CD4-positive, alpha-beta memory T cell (primary cell): ENCODE results near the gene GPR132. TPM values are rescaled to one million over a fixed set of nuclear protein-coding genes. Genes with fewer than 3 reads are reported as not detected.
A peak's percentile ranks its signal among the peaks of the same experiment; 100 is the strongest.

Experiments
- CTCF ChIA-PET: fragments of 350-600 bp; sonication (Branson Sonifier 250); formaldehyde crosslinking; loops from one replicate; lab custom pipeline; 2021; ENCODE audit warnings: inconsistent platforms; ENCODE audit not compliant: partially characterized antibody; lab: Charles Lee
- POLR2A ChIA-PET: fragments of 350-600 bp; sonication (Branson Sonifier 250); formaldehyde crosslinking; loops from one replicate; lab custom pipeline; 2021; ENCODE audit not compliant: partially characterized antibody; lab: Charles Lee
- DNase-seq, 5 donors: peaks; one replicate each; pipeline versions ENCODE4 v3.0.0 to v3.0.0-alpha.2; 2020 to 2022; ENCODE audit warnings: mixed read lengths in 1 of 5
- H3K27ac ChIP-seq: one replicate; pipeline ENCODE4 v1.7.0; 2013; ENCODE audit warnings: low read depth, low read length
- H3K27me3 ChIP-seq: 2 replicates; pipeline ENCODE4 v1.7.0; 2013; ENCODE audit warnings: mild to moderate bottlenecking, low read length, moderate library complexity; ENCODE audit not compliant: insufficient read depth
- H3K36me3 ChIP-seq: 2 replicates; pipeline ENCODE4 v1.7.0; 2013; ENCODE audit warnings: mild to moderate bottlenecking, low read length, moderate library complexity; ENCODE audit not compliant: insufficient read depth
- H3K4me1 ChIP-seq: 2 replicates; pipeline ENCODE4 v1.7.0; 2013; ENCODE audit warnings: mild to moderate bottlenecking, low read length, moderate library complexity; ENCODE audit not compliant: insufficient read depth
- H3K4me3 ChIP-seq, 2 donors: one replicate each; pipeline ENCODE4 v1.7.0; 2013; ENCODE audit warnings: low read length in 2 of 2, mild to moderate bottlenecking in 1 of 2
- H3K9me3 ChIP-seq, 2 donors: one replicate each; pipeline ENCODE4 v1.7.0; 2013; ENCODE audit warnings: low read length in 2 of 2, control low read depth in 1 of 2; ENCODE audit not compliant: control insufficient read depth in 1 of 2
- H3K27ac Mint-ChIP-seq, 7 donors: one replicate each; pipeline ENCODE4 v1.8.0; 2020 to 2021; ENCODE audit warnings: mixed read lengths in 7 of 7, mild to moderate bottlenecking in 6 of 7, inconsistent platforms in 3 of 7, moderate library complexity in 3 of 7
- H3K27me3 Mint-ChIP-seq, 2 donors: one replicate each; pipeline ENCODE4 v1.8.0; 2020 to 2021; ENCODE audit warnings: mixed read lengths in 2 of 2
- H3K36me3 Mint-ChIP-seq, 2 donors: one replicate each; pipeline ENCODE4 v1.8.0; 2020 to 2021; ENCODE audit warnings: mixed read lengths in 2 of 2, inconsistent platforms in 1 of 2, mild to moderate bottlenecking in 1 of 2
- H3K4me1 Mint-ChIP-seq, 4 donors: one replicate each; pipeline ENCODE4 v1.8.0; 2020 to 2021; ENCODE audit warnings: mixed read lengths in 4 of 4, mild to moderate bottlenecking in 1 of 4
- H3K4me3 Mint-ChIP-seq, 8 donors: one replicate each; pipeline ENCODE4 v1.8.0; 2020 to 2021; ENCODE audit warnings: mixed read lengths in 8 of 8, mild to moderate bottlenecking in 7 of 8, moderate library complexity in 6 of 8, inconsistent platforms in 3 of 8
- H3K9me3 Mint-ChIP-seq, 8 donors: one replicate each; pipeline ENCODE4 v1.8.0; 2020 to 2021; ENCODE audit warnings: mixed read lengths in 8 of 8, mild to moderate bottlenecking in 5 of 8, inconsistent platforms in 3 of 8, moderate library complexity in 1 of 8
- intact Hi-C: fragments of 100-400 bp; cut with micrococcal nuclease; formaldehyde crosslinking; loops from one replicate; pipeline ENCODE4 v1.15.1; 2023
- polyA plus RNA-seq, 2 donors: library from polyadenylated mRNA; unstranded; fragments of 300-500 nt; fragmentation: Illumina TruSeq; gene quantifications; one replicate each; pipeline ENCODE4 v1.2.3, GENCODE V29; 2021
- total RNA-seq, 2 experiments: library from RNA; stranded (reverse); gene quantifications; one replicate each; pipeline ENCODE4 v1.2.3, GENCODE V29; 2021

GPR132 gene
- total and polyA plus RNA-seq, 4 experiments from 2014 or later = 4.9 to 49.2 (median 43.7) TPM

- no peak overlapping the region for H3K4me3 Mint-ChIP-seq
- H3K27me3 Mint-ChIP-seq = no peaks in the 10 kb centered on the region
- Histone ChIP-seq H3K4me1 (peaks cover 6% of the 10 kb centered on the region), H3K27me3 (no peaks in the 10 kb centered on the region), H3K9me3 (no peaks in the 10 kb centered on the region), H3K27ac (no peak overlapping the region), H3K36me3 (peaks cover 40% of the 10 kb centered on the region), H3K4me3 (no peak overlapping the region)
- peak overlapping the region in 3 of 7 donors; percentile 14 to 43 (median 17) for H3K27ac Mint-ChIP-seq
- intact Hi-C loops = no loop called here
- DNase-seq = no peak
- peaks cover 31 to 62% of the 10 kb centered on the region in 2 donors for H3K36me3 Mint-ChIP-seq
- ChIA-PET CTCF (interaction anchor here (0.8 to 3.4 kb wide), 6 partner anchors 8 to 79 kb away, joined by 3 to 15 read pairs (median 4); no protein-coding TSS in a partner anchor), POLR2A (interaction anchor here (0.7 to 1.5 kb wide), 7 partner anchors 10 to 261 kb away, joined by 3 to 7 read pairs (median 4); partner anchors contain the start of genes BRF1, CDCA4 and PACS2)
- no peaks in the 10 kb centered on the region for H3K9me3 Mint-ChIP-seq
- H3K4me1 Mint-ChIP-seq = peaks cover 7 to 19% (median 14%) of the 10 kb centered on the region in 4 donors
Observed at GRCh38 chr14:105053996-105054395, 11.2 kb downstream of the GPR132 start.

GRCh38 chr14:105053421-105053820, 11.8 kb downstream of the GPR132 start:
- CTCF ChIA-PET = interaction anchor here (0.9 to 3.4 kb wide), 5 partner anchors 9 to 79 kb away, joined by 3 to 15 read pairs (median 5); no protein-coding TSS in a partner anchor
- H3K9me3 Mint-ChIP-seq = no peaks in the 10 kb centered on the region
- no peaks in the 10 kb centered on the region for H3K27me3 ChIP-seq
- peak overlapping the region in 4 of 7 donors; percentile 22 to 72 (median 58) for H3K27ac Mint-ChIP-seq
- H3K36me3 ChIP-seq = peaks cover 40% of the 10 kb centered on the region
- intact Hi-C loops = no loop called here
- peaks cover 7 to 15% (median 10%) of the 10 kb centered on the region in 4 donors for H3K4me1 Mint-ChIP-seq
- no peaks in the 10 kb centered on the region for H3K27me3 Mint-ChIP-seq
- DNase-seq = no peak
- H3K4me3 Mint-ChIP-seq = no peak overlapping the region
- H3K4me3 ChIP-seq = no peak overlapping the region
- no peak overlapping the region for H3K27ac ChIP-seq
- H3K4me1 ChIP-seq = peaks cover under 1% of the 10 kb centered on the region
- POLR2A ChIA-PET = interaction anchor here (0.7 to 1.5 kb wide), 6 partner anchors 11 to 247 kb away, joined by 3 to 7 read pairs (median 4); partner anchors contain the start of genes BRF1 and CDCA4
- peaks cover 32 to 62% of the 10 kb centered on the region in 2 donors for H3K36me3 Mint-ChIP-seq
- H3K9me3 ChIP-seq = no peaks in the 10 kb centered on the region

- Mint-ChIP-seq H3K27me3 (no peaks in the 10 kb centered on the region), H3K4me3 (no peak overlapping the region), H3K36me3 (peaks cover 30 to 52% of the 10 kb centered on the region in 2 donors), H3K27ac (peak overlapping the region in 1 of 7 donors; percentile 62), H3K9me3 (no peaks in the 10 kb centered on the region), H3K4me1 (peaks cover 6 to 7% (median 7%) of the 10 kb centered on the region in 4 donors)
- no peaks in the 10 kb centered on the region for H3K9me3 ChIP-seq
- CTCF ChIA-PET = interaction anchor here (3.4 kb wide), 1 partner anchor 77 kb away, joined by 15 read pairs; no protein-coding TSS in a partner anchor
- no peak overlapping the region for H3K27ac ChIP-seq
- POLR2A ChIA-PET = no interaction called here
- intact Hi-C loops = no loop called here
- H3K4me3 ChIP-seq = no peak overlapping the region
- H3K36me3 ChIP-seq = peaks cover 40% of the 10 kb centered on the region
- H3K27me3 ChIP-seq = no peaks in the 10 kb centered on the region
- DNase-seq = no peak
- H3K4me1 ChIP-seq = no peaks in the 10 kb centered on the region
Observed at GRCh38 chr14:105052110-105052458, 13.1 kb downstream of the GPR132 start.

- no peaks in the 10 kb centered on the region for H3K9me3 Mint-ChIP-seq
- H3K36me3 Mint-ChIP-seq = peaks cover 25 to 45% of the 10 kb centered on the region in 2 donors
- H3K4me1 Mint-ChIP-seq = peaks cover 4 to 7% (median 6%) of the 10 kb centered on the region in 4 donors
- H3K4me3 Mint-ChIP-seq = no peak overlapping the region
- H3K27me3 Mint-ChIP-seq = no peaks in the 10 kb centered on the region
- Histone ChIP-seq H3K27ac (no peak overlapping the region), H3K36me3 (peaks cover 33% of the 10 kb centered on the region), H3K4me1 (no peaks in the 10 kb centered on the region), H3K4me3 (no peak overlapping the region), H3K9me3 (no peaks in the 10 kb centered on the region), H3K27me3 (no peaks in the 10 kb centered on the region)
- H3K27ac Mint-ChIP-seq = peak overlapping the region in 2 of 7 donors; percentile 31 to 62
- no peak for DNase-seq
- POLR2A ChIA-PET = no interaction called here
- intact Hi-C loops = no loop called here
- CTCF ChIA-PET = interaction anchor here (3.4 kb wide), 1 partner anchor 77 kb away, joined by 15 read pairs; no protein-coding TSS in a partner anchor
Observed at GRCh38 chr14:105051182-105052109, 13.8 kb downstream of the GPR132 start.

GRCh38 chr14:105050551-105050897, 14.7 kb downstream of the GPR132 start:
- H3K4me3 ChIP-seq = no peak overlapping the region
- no peaks in the 10 kb centered on the region for H3K27me3 Mint-ChIP-seq
- H3K27me3 ChIP-seq = no peaks in the 10 kb centered on the region
- no peaks in the 10 kb centered on the region for H3K9me3 Mint-ChIP-seq
- H3K4me3 Mint-ChIP-seq = no peak overlapping the region
- no peak for DNase-seq
- H3K36me3 ChIP-seq = peaks cover 32% of the 10 kb centered on the region
- intact Hi-C loops = no loop called here
- H3K4me1 Mint-ChIP-seq = peaks cover 8 to 12% (median 10%) of the 10 kb centered on the region in 4 donors
- no peaks in the 10 kb centered on the region for H3K9me3 ChIP-seq
- ChIA-PET CTCF (no interaction called here), POLR2A (no interaction called here)
- peaks cover 24 to 45% of the 10 kb centered on the region in 2 donors for H3K36me3 Mint-ChIP-seq
- no peak overlapping the region for H3K27ac Mint-ChIP-seq
- H3K27ac ChIP-seq = no peak overlapping the region
- H3K4me1 ChIP-seq = peaks cover 7% of the 10 kb centered on the region

- H3K9me3 Mint-ChIP-seq = no peaks in the 10 kb centered on the region
- Histone ChIP-seq H3K9me3 (no peaks in the 10 kb centered on the region), H3K4me3 (no peak overlapping the region), H3K27me3 (no peaks in the 10 kb centered on the region), H3K27ac (no peak overlapping the region), H3K4me1 (peaks cover 9% of the 10 kb centered on the region), H3K36me3 (peaks cover 32% of the 10 kb centered on the region)
- ChIA-PET CTCF (interaction anchor here (1.0 to 9.2 kb wide), 3 partner anchors 8 to 76 kb away, joined by 3 to 162 read pairs (median 3); no protein-coding TSS in a partner anchor), POLR2A (interaction anchor here (1.4 kb wide), 1 partner anchor 11 kb away, joined by 5 read pairs; no protein-coding TSS in a partner anchor)
- H3K4me1 Mint-ChIP-seq = peaks cover 7 to 13% (median 11%) of the 10 kb centered on the region in 4 donors
- no peak overlapping the region for H3K27ac Mint-ChIP-seq
- intact Hi-C loops = no loop called here
- DNase-seq = no peak
- peaks cover 20 to 39% of the 10 kb centered on the region in 2 donors for H3K36me3 Mint-ChIP-seq
- H3K4me3 Mint-ChIP-seq = no peak overlapping the region
- H3K27me3 Mint-ChIP-seq = no peaks in the 10 kb centered on the region
Observed at GRCh38 chr14:105049753-105050550, 15.3 kb downstream of the GPR132 start.
